ENCODE measurements around the gene PIEZO2. TPM values are rescaled to one million over a fixed set of nuclear protein-coding genes. Genes with fewer than 3 reads are reported as not detected.

Gene PIEZO2
- total RNA-seq, 6 donors from 2014 or later: 6.5 to 37.7 (median 7.8) TPM

- WGBS, 2 donors: 65 to 70% methylated on average over 6 of the region's 6 CpGs
- no peak for ATAC-seq (ENCODE audit: low FRiP score in 2 of 2)
Measured at GRCh38 chr18:11020877-11021414, 128.4 kb downstream of the PIEZO2 start.

GRCh38 chr18:11020161-11020853, 129.1 kb downstream of the PIEZO2 start:
- Histone ChIP-seq H3K4me1 (no peaks in the 10 kb centered on the region), H3K4me3 (no peak overlapping the region), H3K27ac (no peak overlapping the region), H3K36me3 (no peaks in the 10 kb centered on the region), H3K27me3 (no peaks in the 10 kb centered on the region), H3K9me3 (no peaks in the 10 kb centered on the region)
- no peak for TF ChIP-seq POLR2AphosphoS5 (IDR thresholded peaks at IDR 0.05)
- no peak for TF ChIP-seq CTCF (IDR thresholded peaks at IDR 0.05)
- no peak for TF ChIP-seq EP300 (IDR thresholded peaks at IDR 0.05)
- TF ChIP-seq POLR2A (IDR thresholded peaks at IDR 0.05): no peak
- 76 to 84% methylated on average over 2 of the region's 2 CpGs for WGBS, 2 donors
- DNase-seq: no peak
- no peak for ATAC-seq (ENCODE audit: low FRiP score in 2 of 2)

More at GRCh38 chr18:11020877-11021414, 128.4 kb downstream of the PIEZO2 start:
- H3K36me3 ChIP-seq: no peaks in the 10 kb centered on the region
- no peak overlapping the region for H3K4me3 ChIP-seq
- no peak overlapping the region for H3K27ac ChIP-seq
- no peak for DNase-seq
- no peak for TF ChIP-seq POLR2AphosphoS5 (IDR thresholded peaks at IDR 0.05)
- no peak for TF ChIP-seq CTCF (IDR thresholded peaks at IDR 0.05)
- no peak for TF ChIP-seq EP300 (IDR thresholded peaks at IDR 0.05)
- TF ChIP-seq POLR2A (IDR thresholded peaks at IDR 0.05): no peak
- H3K27me3 ChIP-seq: no peaks in the 10 kb centered on the region
- no peaks in the 10 kb centered on the region for H3K4me1 ChIP-seq
- no peaks in the 10 kb centered on the region for H3K9me3 ChIP-seq

GRCh38 chr18:11019295-11020105, 129.9 kb downstream of the PIEZO2 start:
- no peak overlapping the region for H3K27ac ChIP-seq
- H3K4me1 ChIP-seq: no peaks in the 10 kb centered on the region
- ATAC-seq (ENCODE audit: low FRiP score in 2 of 2): no peak
- no peak overlapping the region for H3K4me3 ChIP-seq
- TF ChIP-seq EP300 (IDR thresholded peaks at IDR 0.05) (no peak), POLR2A (IDR thresholded peaks at IDR 0.05) (no peak), POLR2AphosphoS5 (IDR thresholded peaks at IDR 0.05) (no peak), CTCF (IDR thresholded peaks at IDR 0.05) (no peak)
- no peaks in the 10 kb centered on the region for H3K27me3 ChIP-seq
- no peak for DNase-seq
- H3K36me3 ChIP-seq: no peaks in the 10 kb centered on the region
- no peaks in the 10 kb centered on the region for H3K9me3 ChIP-seq
- 83 to 91% methylated on average over 2 of the region's 2 CpGs for WGBS, 2 donors

- 77 to 90% methylated on average over 3 of the region's 3 CpGs for WGBS, 2 donors
- Histone ChIP-seq H3K27ac (no peak overlapping the region), H3K9me3 (no peaks in the 10 kb centered on the region), H3K4me1 (no peaks in the 10 kb centered on the region), H3K27me3 (no peaks in the 10 kb centered on the region), H3K4me3 (no peak overlapping the region), H3K36me3 (no peaks in the 10 kb centered on the region)
- DNase-seq: no peak
- ATAC-seq (ENCODE audit: low FRiP score in 2 of 2): no peak
- no peak for TF ChIP-seq EP300 (IDR thresholded peaks at IDR 0.05)
- no peak for TF ChIP-seq POLR2A (IDR thresholded peaks at IDR 0.05)
- TF ChIP-seq CTCF (IDR thresholded peaks at IDR 0.05): no peak
- TF ChIP-seq POLR2AphosphoS5 (IDR thresholded peaks at IDR 0.05): no peak
Measured at GRCh38 chr18:11009869-11010268, 139.5 kb downstream of the PIEZO2 start.

All from upper lobe of left lung (tissue), 6 donors.